NCI-H128 (cell line): ENCODE data around the gene SH2D6.
A peak's percentile ranks its signal among the peaks of the same experiment; 100 is the strongest.
"Not testable (repeated sequence)": the region's sequence is repeated elsewhere in the genome, so short reads cannot be mapped to it uniquely, and the experiment has no call there.

Experiments used
- DNase-seq: peaks from one replicate; lab custom pipeline; 2025; ENCODE audit not compliant: unreplicated experiment; lab: John Stamatoyannopoulos, UW

SH2D6 gene

DNA sequence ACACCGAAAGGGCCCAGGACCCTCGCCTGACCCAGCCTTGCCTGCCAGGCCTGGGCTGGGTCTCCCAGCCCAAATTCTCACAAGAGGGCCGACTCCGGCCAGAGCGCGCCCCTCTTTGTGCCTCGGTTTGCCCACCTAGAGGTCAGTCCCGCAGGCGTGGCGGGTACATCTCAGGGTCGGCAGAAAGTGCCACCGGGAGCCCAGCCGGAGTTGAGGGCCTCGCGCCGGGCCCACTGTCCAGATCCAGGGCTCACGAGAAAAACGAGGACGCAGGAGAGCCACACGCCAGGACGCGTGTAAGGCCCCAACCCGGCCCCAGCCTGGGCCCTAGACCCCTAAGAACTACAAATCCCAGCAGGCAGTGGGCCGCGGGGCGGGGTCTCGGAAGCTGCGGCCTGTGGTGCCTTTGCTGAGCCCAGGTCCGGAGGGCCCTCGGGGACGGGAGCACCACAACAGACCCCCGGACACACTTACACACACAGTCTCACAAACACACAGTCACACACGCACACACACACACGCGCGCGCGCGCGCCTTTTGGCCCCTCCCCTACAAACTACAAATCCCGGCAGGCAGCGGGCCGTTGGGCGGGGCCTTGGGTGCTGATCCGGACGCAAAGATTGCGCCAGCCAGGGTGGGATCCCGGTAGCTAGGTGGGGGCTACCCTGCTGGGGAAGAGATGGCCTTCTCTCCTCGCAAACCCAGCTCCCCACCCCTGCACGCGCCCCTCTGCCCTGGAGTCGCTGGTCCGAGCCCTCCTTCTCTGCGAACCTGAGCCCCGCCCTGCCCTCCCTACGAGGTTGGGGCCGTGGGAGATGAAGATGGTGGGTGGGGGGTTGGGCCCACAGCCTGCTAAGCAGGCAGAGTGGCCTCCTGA lies at the start of gene SH2D6:
Gene SH2D6, plus strand, starts transcription at position 583 of the 877 bp plus-strand sequence. CDS start 10,752 bp downstream, outside the sequence.
- peak; percentile 63 for DNase-seq

- DNase-seq, result no peak
These were observed 49.6 kb upstream of the SH2D6 start for GRCh38 chr2:85368921-85369320.

DNA sequence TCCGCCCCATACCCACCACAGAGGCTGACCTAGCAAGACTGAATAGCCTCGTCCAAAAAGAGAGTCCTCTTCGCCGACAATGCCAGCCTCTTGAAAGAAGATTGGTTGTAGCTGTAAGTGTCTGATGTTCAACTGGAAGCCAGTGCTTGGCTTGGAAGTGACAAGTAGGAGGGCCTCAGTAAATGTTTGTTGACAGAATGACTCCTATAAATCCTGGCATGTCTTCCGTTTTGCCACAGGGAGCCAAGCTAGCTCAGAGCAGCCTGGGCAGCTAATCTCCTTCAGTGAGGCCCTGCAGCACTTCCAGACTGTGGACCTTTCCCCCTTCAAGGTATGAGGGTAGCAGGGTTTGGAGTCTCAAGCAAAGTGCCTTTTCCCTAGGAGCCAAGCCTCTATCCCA lies 49.0 kb upstream of the SH2D6 start:
- DNase-seq, result no peak

- no peak for DNase-seq
These were observed 47.5 kb upstream of the SH2D6 start for GRCh38 chr2:85371045-85371444.

GRCh38 chr2:85376291-85377065 lies 42.0 kb upstream of the SH2D6 start:
- no peak for DNase-seq

GRCh38 chr2:85377083-85377482 lies 41.4 kb upstream of the SH2D6 start:
- DNase-seq, result no peak

DNA sequence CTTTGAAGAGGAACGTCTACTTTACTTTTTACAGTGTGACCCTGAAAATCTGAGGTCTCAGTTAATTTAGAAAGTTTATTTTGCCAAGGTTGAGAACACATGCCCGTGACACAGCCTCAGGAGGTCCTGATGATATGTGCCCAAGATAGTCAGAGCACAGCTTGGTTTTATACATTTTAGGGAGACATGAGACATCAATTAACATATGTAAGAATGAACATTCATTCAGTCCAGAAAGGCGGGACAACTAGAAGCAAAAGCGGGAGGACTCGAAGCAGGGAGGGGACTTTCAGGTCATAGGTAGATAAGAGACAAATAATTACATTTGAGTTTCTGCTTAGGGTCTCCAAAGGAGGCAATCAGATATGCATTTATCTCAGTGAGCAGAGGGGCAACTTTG lies 40.3 kb upstream of the SH2D6 start:
- DNase-seq, result no peak

DNA sequence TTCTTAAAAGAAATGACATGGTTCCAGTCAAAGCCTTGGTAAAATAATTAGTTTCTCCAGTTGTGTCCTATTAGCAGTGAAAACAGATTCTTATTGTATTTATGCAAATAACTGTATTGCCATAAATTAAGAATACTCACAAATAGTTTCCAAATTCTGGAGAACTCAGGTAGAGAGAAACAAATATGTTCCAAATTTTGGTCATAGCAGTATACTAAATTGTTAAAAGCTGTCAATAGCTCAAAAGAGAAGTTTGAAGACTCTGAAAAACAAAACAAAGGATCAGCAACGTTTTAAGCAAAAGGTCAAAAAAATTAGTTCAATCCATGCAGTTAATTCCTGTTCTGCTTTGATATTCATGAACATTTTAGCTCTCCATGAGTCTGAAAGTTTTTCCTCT lies 38.5 kb upstream of the SH2D6 start:
- DNase-seq, result no peak

DNA sequence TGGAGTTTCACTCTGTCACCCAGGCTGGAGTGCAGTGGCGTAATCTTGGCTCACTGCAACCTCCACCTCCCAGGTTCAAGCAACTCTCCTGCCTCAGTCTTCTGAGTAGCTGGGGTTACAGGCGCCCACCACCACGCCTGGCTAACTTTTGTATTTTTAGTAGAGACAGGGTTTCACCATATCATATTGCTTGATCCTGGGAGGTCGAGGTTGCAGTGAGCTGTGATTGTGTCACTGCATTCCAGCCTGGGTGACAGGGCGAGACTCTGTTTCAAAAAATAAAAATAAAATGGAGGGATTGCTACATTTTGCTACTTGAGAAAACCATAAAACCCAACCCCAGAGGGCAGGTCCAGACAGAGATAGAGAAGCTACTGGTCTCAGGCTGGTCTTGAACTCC lies 35.4 kb upstream of the SH2D6 start:
- DNase-seq, result not testable (repeated sequence)

DNA sequence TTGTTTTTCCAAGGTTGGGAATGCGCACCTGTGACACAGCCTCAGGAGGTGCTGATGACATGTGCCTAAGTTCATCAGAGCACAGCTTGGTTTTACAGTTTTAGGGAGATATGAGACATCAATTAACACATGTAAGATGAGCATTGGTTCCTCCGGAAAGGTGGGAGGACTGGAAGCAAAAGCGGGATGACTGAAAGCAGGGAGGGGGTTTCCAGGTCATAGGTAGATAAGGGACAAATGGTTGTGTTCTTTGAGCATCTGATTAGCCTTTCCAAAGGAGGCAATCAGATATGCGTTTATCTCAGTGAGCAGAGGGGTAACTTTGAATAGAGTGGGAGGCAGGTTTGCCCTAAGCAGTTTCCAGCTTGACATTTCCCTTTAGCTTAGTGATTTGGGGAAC lies 34.7 kb upstream of the SH2D6 start:
- DNase-seq, result no peak

DNA sequence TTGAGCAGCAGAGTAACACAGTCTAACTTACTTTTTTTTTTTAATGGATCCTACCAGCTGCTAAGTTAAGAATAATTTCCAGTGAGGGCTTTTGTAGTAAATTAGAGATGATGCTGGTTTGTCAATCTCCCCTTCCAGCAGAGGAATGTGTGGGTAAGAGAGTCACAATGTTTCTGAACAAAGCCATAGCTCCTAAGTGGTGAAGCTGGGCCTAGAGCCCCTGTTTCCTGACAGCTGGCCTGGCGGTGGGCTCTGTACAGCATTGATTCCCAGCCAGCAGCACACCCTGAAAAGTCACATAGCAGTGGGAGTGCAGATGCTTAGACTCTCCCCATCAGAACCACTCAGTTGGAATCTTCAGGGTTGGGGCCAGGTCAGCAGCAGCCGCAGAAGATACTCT lies 32.8 kb upstream of the SH2D6 start:
- DNase-seq, result no peak

GRCh38 chr2:85387754-85388153 lies 30.8 kb upstream of the SH2D6 start:
- no peak for DNase-seq

- no peak for DNase-seq
These were observed 29.5 kb upstream of the SH2D6 start for GRCh38 chr2:85388878-85389538.

DNA sequence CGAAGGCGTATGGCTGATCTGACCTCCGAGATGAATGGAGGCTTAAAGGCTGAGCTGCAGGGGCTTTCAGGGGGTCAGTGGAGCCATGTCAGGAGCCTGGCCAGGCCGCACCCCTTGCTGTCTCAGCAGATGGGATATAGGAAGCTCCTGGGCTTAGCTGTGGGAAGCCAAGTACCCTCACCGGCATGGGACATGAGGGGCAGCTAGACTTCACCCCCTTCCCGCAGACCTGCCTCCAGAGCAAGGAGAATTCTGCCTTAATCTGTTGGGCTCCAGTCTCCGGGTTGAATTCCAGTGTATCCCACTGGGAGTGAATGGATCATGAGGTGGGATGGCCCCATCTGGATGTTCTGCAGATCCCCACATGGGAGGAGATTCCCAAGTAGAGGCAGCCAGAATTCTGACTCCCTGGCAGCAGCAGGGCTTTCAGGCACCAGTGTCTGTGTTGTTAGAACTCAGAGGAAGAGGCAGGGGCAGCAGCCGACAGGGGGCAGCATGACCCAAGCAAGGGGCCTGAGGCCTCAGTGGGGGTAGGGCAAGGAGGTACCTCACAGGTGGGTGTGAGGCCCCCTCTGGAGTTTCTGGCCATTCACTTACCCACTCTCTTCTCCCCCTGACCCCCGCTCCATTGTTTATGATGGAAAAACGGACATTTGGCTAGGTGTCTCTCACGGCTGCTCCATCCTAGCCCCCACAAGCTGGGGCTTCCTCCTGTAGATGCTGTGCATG lies 27.4 kb upstream of the SH2D6 start:
- no peak for DNase-seq

- no peak for DNase-seq
These were observed 24.7 kb upstream of the SH2D6 start for GRCh38 chr2:85393836-85394235.

- peak; percentile 56 for DNase-seq
These were observed 24.2 kb upstream of the SH2D6 start for GRCh38 chr2:85394261-85394681.

- no peak for DNase-seq
These were observed 23.5 kb upstream of the SH2D6 start for GRCh38 chr2:85394976-85395375.

DNA sequence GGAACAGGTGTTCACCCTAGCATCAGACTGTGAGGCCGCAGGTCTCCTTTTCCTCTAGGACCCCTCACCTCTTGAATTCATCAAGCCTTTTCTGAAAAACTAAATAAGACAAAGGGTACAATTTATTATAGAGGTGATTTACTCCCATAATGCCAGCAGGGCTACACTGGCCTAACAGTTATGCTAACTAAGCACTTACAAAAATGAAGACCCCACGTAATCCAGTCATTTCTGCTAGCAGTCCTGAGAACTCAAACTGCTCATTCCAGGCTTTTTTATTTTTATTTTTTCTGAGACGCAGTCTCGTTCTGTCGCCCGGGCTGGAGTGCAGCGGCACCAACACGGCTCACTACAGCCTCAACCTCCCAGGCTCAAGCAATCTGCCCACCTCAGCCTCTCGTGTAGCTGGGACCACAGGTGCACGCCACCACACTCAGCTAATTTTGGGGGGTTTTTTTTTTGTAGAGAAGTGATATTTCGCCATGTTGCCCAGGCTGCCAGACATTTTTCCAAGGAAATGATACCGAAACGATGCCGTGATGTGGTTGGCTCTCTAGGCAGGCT lies 22.5 kb upstream of the SH2D6 start:
- no peak for DNase-seq

GRCh38 chr2:85396531-85397470 lies 21.7 kb upstream of the SH2D6 start:
- DNase-seq, result no peak

GRCh38 chr2:85397925-85398331 lies 20.6 kb upstream of the SH2D6 start:
- no peak for DNase-seq
